IPS-11a (cell line): ENCODE data around the gene PFN4.
"Not testable (repeated sequence)": the region's sequence is repeated elsewhere in the genome, so short reads cannot be mapped to it uniquely, and the experiment has no call there.

Experiments
- H3K4me3 ChIP-seq: one replicate; pipeline ENCODE4 v1.5.1; 2013; ENCODE audit warnings: low read depth, low read length, control low read depth

Gene PFN4

DNA sequence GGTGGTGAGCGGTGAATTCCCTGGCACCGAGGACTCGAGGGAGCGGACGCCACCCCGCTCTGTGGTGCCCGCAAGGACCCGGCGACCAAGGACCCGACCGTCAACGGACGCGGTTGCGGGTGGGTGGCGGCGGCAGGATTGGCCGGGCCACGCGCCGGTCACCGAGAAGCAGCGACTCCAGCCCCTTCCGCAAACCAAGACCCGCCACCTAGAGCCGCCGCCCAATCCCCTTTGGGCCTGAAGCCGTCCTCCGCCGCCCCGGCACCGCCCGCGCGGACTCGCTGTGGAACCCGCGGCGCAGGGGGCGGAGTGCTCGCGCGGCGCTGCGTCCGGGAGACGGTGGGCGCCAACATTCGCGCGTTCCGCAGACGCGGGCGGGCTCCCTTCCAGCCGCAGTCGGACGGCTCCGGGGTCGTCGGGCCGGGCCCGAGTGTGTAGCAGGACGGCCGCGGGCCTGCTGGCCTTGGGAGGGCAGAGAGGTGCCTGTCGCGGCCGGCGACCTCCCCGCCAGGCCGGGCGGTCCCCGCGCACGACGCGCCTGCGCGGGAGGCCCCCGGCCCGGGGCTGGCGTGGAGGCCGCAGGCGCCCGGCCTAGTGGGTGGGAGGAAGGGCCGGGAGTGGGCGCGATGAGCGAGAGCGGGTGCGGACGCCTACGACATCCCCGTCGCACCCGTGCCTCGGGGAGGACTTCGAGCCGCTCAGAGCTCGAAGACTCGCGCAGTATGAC is at the start of gene PFN4, which contains the start of gene FAM228B:
PFN4 (minus strand) TSS at position 140 of the 727 bp plus-strand sequence. CDS start 799 bp downstream, outside the sequence.
FAM228B (plus strand) TSS at position 275 of the 727 bp plus-strand sequence. CDS start 893 bp downstream, outside the sequence.
- peak within 1 kb of the TSS; percentile 74 for H3K4me3 ChIP-seq

DNA sequence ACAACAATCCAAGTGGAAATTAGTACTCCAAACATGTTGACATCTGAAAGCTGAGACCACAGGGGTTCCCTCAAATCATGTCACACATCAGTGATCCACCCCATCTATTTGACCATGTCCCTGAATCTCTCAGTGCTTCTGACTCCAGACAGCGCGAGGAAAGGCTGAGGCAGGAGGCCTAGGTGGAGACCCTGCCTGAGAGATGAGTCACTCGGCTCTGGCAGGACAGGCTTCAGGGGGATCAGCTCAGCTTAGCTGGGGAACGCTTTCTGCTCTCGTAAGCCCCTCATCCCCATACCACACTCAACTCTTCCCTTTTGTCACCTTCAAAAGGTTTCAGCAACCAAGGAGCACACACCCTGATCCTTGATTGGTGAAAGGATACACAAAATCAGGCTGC is 45.9 kb upstream of the PFN4 start:
- no peak overlapping the region for H3K4me3 ChIP-seq

- no peak overlapping the region for H3K4me3 ChIP-seq
Measured at GRCh38 chr2:24164416-24164973, 41.4 kb upstream of the PFN4 start.

GRCh38 chr2:24163601-24164000 is 40.5 kb upstream of the PFN4 start:
- no peak overlapping the region for H3K4me3 ChIP-seq

DNA sequence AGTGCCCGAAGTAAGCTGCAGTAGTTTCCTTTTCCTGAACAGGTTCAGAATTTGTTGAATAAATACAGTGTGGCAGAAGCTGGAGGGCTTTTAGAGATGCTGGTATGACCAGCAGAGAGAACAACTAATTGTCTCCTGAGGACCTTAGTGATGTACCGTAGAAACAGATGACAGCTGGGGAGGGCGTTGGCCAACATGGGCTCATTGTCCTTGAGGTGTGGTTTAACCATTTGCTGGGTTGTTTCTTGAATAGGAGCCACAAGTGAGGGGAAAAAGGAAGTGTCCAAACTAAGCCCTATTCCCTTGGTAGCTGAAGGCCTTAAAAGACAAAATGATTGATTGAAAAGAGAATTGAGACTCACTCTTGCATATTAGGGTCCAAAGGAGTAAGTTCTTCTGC is 40.1 kb upstream of the PFN4 start:
- H3K4me3 ChIP-seq: no peak overlapping the region

DNA sequence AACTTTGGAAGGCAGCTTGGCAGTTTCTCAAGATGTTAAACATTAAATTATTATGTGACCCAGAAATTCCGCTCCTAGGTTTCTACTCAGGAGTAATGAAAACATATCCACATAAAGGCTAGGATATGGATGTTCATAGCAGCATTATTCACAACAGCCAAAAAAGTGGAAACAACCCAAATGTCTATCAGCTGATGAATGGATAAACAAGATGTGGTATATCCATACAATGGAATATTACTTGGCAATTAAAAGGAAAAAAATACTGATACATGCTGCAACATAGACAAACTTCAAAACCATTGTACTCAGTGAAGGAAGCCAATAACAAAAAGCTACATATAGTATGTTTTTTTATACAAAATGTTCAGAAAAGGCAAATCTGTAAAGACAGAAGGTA is 39.4 kb upstream of the PFN4 start:
- no peak overlapping the region for H3K4me3 ChIP-seq

- H3K4me3 ChIP-seq: no peak overlapping the region
Measured at GRCh38 chr2:24160761-24161160, 37.6 kb upstream of the PFN4 start.

- no peak overlapping the region for H3K4me3 ChIP-seq
Measured at GRCh38 chr2:24159708-24160107, 36.6 kb upstream of the PFN4 start.

DNA sequence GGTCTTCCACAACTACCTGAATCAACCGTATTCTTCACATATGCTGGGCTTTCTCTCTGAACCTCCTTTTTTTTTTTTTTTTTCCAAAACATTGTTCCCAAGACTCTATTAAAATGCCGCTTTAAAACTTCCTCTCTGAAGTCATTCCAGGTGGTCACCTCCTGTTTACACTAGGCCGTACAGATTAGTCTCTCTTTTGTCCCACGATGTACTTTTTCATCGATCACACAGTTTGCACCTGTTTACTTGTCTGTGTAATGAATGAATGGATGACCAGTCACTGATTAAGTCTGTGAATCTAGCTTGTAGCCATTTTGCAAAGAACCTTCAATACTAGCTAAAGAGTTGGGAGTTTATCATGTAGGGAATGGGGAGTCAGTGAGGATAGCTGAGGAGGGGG is 35.0 kb upstream of the PFN4 start:
- H3K4me3 ChIP-seq: no peak overlapping the region

- H3K4me3 ChIP-seq: no peak overlapping the region
Measured at GRCh38 chr2:24153478-24153877, 30.3 kb upstream of the PFN4 start.

DNA sequence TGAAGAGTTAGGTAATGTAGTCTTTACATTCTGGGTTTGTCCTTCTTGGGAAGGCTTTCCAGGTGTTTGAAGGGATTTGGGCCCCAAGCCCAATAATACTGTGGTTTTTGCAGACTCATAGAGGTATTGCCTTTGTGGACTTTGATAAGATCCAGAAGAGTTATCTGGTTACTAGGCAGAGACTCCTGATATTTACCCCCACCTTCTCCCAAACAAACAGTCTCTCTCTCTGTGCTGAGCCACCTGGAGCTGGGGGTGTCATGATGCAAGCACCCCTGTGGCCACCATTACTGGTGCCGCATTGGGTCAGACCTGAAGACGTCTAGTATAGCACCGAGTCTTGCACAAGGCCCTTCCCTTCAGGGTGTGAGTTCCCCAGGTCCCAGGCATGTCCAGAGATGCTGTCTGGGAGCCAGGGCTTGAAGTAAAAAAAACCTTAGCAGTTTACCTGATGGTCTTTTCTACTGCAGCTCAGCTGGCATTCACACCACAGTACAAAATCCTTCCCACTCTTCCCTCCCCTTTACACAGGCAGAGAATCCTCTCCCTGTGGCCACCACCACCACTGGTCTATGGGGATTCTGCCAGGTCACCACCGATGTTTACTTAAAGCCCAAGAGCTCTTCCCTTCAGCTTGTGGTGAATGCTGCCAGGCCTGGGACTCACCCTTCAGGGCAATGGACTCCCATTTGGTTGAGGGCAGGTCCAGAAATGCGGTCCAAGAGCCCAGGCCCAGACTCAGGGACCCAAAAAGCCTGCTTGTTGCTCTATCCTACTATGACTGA is 29.5 kb upstream of the PFN4 start:
- no peak overlapping the region for H3K4me3 ChIP-seq

DNA sequence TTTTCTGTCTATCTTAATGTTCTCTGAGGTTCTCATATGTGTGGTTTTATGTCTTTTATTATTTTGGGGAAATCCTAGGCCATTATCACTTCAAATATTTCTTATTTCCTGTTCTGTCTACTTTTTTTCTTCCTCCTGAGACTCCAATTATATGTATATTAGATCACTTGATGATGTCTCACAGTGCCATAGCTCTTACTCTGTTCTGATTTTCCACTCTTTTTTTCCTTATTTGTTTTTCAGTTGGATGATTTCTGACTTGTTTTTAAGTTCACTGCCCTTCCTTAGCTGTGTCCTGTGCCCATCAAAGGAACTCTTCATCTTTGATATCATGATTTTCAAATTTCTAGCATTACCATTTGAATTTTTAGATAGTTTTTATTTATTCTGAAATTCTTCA is 24.2 kb upstream of the PFN4 start:
- H3K4me3 ChIP-seq: no peak overlapping the region

DNA sequence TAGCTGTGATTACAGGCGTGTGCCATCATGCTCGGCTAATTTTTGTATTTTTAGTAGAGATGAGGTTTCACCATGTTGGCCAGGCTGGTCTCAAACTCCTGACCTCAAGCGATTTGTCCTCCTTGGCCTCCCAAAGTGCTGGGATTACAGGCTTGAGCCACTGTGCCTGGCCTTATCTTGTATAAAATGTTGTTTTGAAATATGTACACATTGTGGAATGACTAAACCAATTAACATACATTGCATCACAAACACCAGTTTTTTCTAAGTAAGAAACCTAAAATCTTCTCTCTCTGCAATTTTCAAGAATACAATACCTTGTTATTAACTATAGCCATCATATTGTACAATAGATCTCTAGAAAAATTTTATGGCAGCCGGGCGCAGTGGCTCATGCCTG is 17.2 kb upstream of the PFN4 start:
- H3K4me3 ChIP-seq: not testable (repeated sequence)

DNA sequence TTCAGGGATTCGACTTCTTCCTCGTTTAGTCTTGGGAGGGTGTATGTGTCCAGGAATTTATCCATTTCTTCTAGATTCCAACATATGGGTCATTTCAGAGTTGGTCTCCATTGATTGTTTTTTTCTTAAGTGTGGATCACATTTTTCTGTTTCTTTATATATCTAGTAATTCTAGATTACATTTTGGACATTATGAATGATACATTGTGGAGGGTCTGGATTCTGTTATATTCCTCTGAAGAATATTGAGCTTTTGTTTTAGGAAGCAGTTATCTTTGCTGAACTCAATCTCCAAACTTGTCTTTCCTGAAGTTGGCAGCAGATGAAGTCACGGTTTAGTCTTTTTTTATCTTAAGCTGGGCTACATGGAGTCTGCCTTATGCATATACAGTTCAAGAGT is 9.4 kb upstream of the PFN4 start:
- H3K4me3 ChIP-seq: no peak overlapping the region

DNA sequence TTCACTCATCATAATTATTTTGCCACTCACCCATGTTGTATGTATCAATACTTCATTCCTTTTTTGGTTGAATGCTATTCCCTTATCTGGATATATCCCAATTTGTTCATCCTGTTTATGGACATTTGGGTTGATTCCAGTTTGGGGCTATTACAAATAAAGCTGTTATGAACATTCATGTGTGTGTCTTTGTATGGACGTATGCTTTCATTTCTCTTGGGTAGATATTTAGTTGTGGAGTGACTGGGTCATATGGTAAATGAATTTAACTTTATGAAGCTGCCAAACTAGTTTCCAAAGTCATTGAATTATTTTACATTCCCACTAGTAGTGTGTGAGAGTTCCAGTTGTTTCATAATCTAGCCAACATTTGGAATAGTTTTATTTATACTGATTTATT is 2.8 kb upstream of the PFN4 start:
- no peak overlapping the region for H3K4me3 ChIP-seq

- H3K4me3 ChIP-seq: peak overlapping the region; percentile 74
Measured at GRCh38 chr2:24123922-24124580, 917 bp upstream of the PFN4 start.

DNA sequence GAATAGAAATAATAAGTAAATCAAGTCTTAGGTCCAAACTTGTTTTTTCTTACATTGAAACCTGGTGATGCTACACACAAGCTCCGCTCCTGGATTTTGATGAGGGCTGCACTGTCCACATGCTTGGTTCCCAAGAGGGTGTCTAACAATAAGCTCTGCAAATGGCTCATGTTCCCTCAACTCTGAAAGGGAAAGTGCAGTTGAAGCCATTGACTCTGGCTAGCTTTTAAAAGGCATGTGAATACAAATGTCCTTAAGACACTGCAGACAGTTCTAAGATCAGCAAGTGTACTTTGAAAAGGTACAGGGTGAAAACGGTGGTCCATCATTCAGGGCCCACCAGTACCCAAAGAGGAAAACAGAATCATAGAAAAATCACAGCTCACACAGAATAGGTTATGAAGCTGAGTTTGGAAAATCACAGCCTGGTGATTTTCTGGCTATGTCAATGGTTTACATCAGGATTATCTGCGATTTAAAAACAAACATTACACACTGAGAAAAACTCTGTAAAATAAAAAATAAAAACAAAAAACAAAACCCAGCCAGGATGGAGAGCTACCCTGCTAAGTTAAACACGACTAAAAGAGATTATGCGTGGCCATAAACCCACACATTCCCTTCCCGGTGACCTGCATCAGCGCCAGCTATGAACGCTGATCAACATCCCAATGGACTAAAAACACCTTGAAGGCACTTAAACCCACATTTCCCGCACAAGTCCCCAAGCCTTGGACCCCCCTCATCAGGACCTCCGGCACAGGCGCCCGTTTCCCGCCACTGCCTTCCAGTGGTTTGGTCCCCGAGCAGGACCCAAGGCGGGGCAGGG is 554 bp downstream of the PFN4 start:
- H3K4me3 ChIP-seq: peak overlapping the region; percentile 74

GRCh38 chr2:24121469-24121868 is 1.7 kb downstream of the PFN4 start:
- no peak overlapping the region for H3K4me3 ChIP-seq

DNA sequence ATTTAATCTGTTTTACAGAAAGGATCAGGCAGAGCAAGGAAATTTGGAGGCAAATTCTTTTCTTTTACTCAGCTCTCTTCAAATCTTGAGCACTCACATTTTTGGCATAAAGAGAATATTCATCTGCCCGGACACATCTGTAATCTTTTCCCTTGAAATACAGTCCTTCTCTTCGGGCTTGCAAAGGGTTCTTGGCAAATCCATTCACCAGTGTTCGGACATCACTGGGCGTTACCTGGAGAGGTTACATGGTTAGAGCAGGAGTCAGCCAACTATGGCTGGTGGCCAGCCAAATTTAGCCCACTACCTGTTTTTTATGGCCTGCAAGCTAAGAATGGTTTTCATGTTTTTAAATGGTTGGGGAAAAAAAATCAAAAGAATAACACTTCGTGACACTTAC is 2.1 kb downstream of the PFN4 start:
- H3K4me3 ChIP-seq: no peak overlapping the region

DNA sequence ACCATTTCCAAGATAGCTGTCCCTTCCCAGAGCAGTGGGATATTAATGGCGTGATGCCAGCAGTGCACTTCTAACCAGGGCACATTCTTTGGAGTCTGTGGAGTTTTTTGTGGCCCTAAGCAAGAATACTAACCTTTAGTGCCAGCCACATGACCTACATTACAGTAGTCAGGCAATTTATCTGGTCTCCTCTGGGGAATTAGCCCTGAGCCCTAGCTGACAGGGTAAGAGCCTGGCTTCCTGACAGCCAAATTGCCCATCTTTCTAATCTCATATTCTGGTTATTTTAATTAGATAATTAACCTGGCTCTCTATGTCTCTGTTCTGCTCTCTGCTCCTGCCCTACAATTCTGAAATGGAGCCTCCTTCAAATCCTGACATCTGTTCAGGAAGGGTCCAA is 5.2 kb downstream of the PFN4 start:
- H3K4me3 ChIP-seq: no peak overlapping the region

DNA sequence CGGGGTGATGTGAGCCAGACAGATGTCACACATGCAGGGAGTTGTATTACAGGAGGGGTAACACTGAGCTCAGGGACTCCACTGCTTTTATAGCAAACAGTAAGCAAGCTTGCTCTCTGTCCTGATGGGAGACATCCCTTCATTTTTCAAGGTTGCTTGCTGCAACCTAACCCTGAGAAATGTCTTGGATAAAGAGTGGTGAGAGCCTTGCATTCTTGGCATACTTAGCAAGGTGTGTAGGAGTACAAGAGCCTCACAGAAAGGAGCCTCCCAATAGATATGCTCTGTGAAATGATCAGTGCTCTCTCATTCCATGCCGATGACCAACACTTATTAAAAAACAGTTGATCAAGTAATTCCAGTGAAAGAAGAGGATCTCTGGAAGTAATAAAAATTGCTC is 8.1 kb downstream of the PFN4 start:
- H3K4me3 ChIP-seq: no peak overlapping the region
